GM10248 (cell line): ENCODE data around the gene ITPR1.
A peak's percentile ranks its signal among the peaks of the same experiment; 100 is the strongest.

ENCODE experiments used
- CTCF ChIA-PET: fragments of 300-600 bp; sonication (Branson Sonifier 250); formaldehyde crosslinking; extraction: SDS; loops from one replicate; lab custom pipeline; 2021; ENCODE audit warnings: antibody characterized with exemption; lab: Yijun Ruan, JAX
- POLR2A ChIA-PET: fragments of 350-650 bp; sonication (Branson Sonifier 250); formaldehyde crosslinking; extraction: SDS; loops from one replicate; lab custom pipeline; 2020; ENCODE audit warnings: antibody characterized with exemption; lab: Yijun Ruan, JAX
- DNase-seq: peaks from one replicate; pipeline ENCODE4 v3.0.0; 2012; ENCODE audit errors: extremely low spot score
- CTCF ChIP-seq: IDR thresholded peaks from 2 replicates; pipeline ENCODE4 v1.5.1; 2012; ENCODE audit warnings: mild to moderate bottlenecking, low read depth; ENCODE audit errors: extremely low read depth, missing control alignments, control extremely low read depth

Gene ITPR1

GRCh38 chr3:4716706-4717362 lies 223.7 kb downstream of the ITPR1 start:
- ChIA-PET POLR2A (no interaction called here), CTCF (interaction anchor here (0.7 to 6.6 kb wide), 14 partner anchors 11 to 343 kb away, joined by 3 to 52 read pairs (median 3); partner anchors contain the start of gene BHLHE40)
- DNase-seq: no peak
- TF ChIP-seq CTCF: no peak

- POLR2A ChIA-PET: no interaction called here
- CTCF ChIA-PET: interaction anchor here (0.7 to 6.6 kb wide), 9 partner anchors 12 to 343 kb away, joined by 3 to 52 read pairs (median 3); partner anchors contain the start of gene BHLHE40
- no peak for TF ChIP-seq CTCF
- no peak for DNase-seq
Observed at GRCh38 chr3:4717363-4717740, 224.2 kb downstream of the ITPR1 start.

- CTCF ChIA-PET: interaction anchor here (0.6 to 6.6 kb wide), 7 partner anchors 16 to 342 kb away, joined by 3 to 52 read pairs (median 4); partner anchors contain the start of gene BHLHE40
- POLR2A ChIA-PET: no interaction called here
- no peak for DNase-seq
- TF ChIP-seq CTCF: no peak
Observed at GRCh38 chr3:4718179-4718736, 225.1 kb downstream of the ITPR1 start.

GRCh38 chr3:4719046-4719501 lies 225.9 kb downstream of the ITPR1 start:
- POLR2A ChIA-PET: no interaction called here
- no peak for DNase-seq
- CTCF ChIA-PET: interaction anchor here (1.1 to 6.6 kb wide), 5 partner anchors 8 to 339 kb away, joined by 3 to 52 read pairs (median 13); partner anchors contain the start of gene BHLHE40
- no peak for TF ChIP-seq CTCF

GRCh38 chr3:4720316-4721075 lies 227.3 kb downstream of the ITPR1 start:
- DNase-seq: peak; percentile 35
- CTCF ChIA-PET: interaction anchor here (0.7 to 6.6 kb wide), 36 partner anchors 9 to 337 kb away, joined by 3 to 52 read pairs (median 4); partner anchors contain the start of gene BHLHE40
- TF ChIP-seq CTCF: peak; percentile 44
- POLR2A ChIA-PET: no interaction called here

- CTCF ChIA-PET: interaction anchor here (0.8 to 6.6 kb wide), 27 partner anchors 8 to 336 kb away, joined by 3 to 52 read pairs (median 5); partner anchors contain the start of gene BHLHE40
- TF ChIP-seq CTCF: no peak
- POLR2A ChIA-PET: no interaction called here
- no peak for DNase-seq
Observed at GRCh38 chr3:4721511-4721911, 228.4 kb downstream of the ITPR1 start.
